Lower leg skin (tissue), 4 donors: Measurements from ENCODE around the gene SPAG4. TPM values are rescaled to one million over a fixed set of nuclear protein-coding genes. Genes with fewer than 3 reads are reported as not detected.
A peak's percentile ranks its signal among the peaks of the same experiment; 100 is the strongest.

Experiments
- DNase-seq, 2 donors: peaks; one replicate each; pipeline ENCODE4 v3.0.0-alpha.2; 2019; ENCODE audit warnings: low spot score in 2 of 2
- H3K4me3 ChIP-seq: fragments of 200-600 bp; sonication (generic); 2 replicates; pipeline ENCODE4 v1.5.1; 2017; ENCODE audit warnings: mild to moderate bottlenecking, low read depth; ENCODE audit not compliant: poor library complexity, severe bottlenecking
- POLR2A ChIP-seq, 2 donors: fragments of 450-650 bp; IDR thresholded peaks; one replicate each; pipeline ENCODE4 v1.6.1; 2016 to 2017; ENCODE audit warnings: antibody characterized with exemption in 2 of 2, mild to moderate bottlenecking in 1 of 2, moderate library complexity in 1 of 2
- WGBS, 2 donors: methylation state at CpG; one replicate each; pipeline ENCODE4 v1.1.5; 2018; 5-methylcytosine and 5-hydroxymethylcytosine counted together
- intact Hi-C: fragments of 100-400 bp; cut with DNase I; formaldehyde crosslinking; loops from one replicate; pipeline ENCODE4 v1.15.0; 2023; ENCODE audit warnings: low total_unique reads
- total RNA-seq, 4 donors: library from RNA; depleted of rRNA; stranded (reverse); fragments of >200 nt; gene quantifications; one replicate each; pipeline ENCODE4 v1.1.0, GENCODE V29; 2016
- TF ChIP-seq, protein P1 (sequence below), 3 donors: fragments of 450-650 bp; IDR thresholded peaks; one replicate each; pipeline ENCODE4 v1.5.1; 2016; ENCODE audit warnings: antibody characterized with exemption in 3 of 3, mild to moderate bottlenecking in 3 of 3, moderate library complexity in 2 of 3

SPAG4 gene
- total RNA-seq, 4 donors from 2014 or later, result 1.2 to 2.5 (median 1.9) TPM; not detected in 1

DNA sequence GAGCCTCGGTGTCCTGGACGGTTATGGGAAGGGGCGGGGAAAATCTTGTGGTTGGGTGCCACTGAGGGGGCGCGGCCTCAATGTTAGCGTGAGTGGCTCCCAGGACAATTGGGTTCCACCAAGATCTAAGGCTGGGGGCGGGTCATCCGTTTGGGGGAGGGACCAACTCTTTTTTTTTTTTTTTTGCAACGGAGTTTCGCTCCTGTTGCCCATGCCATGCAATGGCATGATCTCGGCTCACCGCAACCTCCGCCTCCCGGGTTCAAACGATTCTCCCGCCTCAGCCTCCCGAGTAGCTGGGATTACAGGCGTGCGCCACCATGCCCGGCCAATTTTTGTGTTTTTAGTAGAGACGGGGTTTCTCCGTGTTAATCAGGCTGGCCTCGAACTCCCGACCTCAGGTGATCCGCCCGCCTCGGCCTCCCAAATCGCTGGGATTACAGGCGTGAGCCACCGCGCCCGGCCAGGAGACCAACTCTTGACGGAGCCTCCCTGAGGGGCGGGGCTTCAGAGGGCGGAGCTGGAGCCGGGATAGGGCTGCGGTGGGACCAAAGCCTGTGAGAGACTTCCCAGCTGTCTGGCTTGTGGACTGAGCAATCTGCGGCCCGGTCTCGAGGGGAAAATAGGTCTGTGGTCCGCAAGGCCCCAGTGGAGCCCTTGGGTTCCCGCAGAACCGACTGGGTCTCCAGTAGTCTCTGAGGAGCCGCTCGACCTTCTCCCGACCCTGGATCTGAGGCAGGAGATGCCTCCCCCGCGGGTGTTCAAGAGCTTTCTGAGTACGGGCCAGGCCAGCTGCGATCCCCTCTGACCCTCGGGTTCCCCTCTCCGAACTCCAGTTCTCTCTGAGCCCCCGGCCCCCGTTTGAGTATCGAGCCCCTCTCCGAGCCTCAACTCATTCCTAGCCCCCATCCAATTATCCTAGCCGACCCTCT lies 1.1 kb downstream of the SPAG4 start:
- TF ChIP-seq, protein P1, sequence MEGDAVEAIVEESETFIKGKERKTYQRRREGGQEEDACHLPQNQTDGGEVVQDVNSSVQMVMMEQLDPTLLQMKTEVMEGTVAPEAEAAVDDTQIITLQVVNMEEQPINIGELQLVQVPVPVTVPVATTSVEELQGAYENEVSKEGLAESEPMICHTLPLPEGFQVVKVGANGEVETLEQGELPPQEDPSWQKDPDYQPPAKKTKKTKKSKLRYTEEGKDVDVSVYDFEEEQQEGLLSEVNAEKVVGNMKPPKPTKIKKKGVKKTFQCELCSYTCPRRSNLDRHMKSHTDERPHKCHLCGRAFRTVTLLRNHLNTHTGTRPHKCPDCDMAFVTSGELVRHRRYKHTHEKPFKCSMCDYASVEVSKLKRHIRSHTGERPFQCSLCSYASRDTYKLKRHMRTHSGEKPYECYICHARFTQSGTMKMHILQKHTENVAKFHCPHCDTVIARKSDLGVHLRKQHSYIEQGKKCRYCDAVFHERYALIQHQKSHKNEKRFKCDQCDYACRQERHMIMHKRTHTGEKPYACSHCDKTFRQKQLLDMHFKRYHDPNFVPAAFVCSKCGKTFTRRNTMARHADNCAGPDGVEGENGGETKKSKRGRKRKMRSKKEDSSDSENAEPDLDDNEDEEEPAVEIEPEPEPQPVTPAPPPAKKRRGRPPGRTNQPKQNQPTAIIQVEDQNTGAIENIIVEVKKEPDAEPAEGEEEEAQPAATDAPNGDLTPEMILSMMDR (IDR thresholded peaks at IDR 0.05), result no peak
- no peak for TF ChIP-seq POLR2A (IDR thresholded peaks at IDR 0.05)
- WGBS, 2 donors, result 4 to 6% methylated on average over 44 to 47 of the region's 57 CpGs
- intact Hi-C loops, result no loop called here
- DNase-seq, result peak; percentile 82 to 97
- peak overlapping the region; percentile 27 for H3K4me3 ChIP-seq

DNA sequence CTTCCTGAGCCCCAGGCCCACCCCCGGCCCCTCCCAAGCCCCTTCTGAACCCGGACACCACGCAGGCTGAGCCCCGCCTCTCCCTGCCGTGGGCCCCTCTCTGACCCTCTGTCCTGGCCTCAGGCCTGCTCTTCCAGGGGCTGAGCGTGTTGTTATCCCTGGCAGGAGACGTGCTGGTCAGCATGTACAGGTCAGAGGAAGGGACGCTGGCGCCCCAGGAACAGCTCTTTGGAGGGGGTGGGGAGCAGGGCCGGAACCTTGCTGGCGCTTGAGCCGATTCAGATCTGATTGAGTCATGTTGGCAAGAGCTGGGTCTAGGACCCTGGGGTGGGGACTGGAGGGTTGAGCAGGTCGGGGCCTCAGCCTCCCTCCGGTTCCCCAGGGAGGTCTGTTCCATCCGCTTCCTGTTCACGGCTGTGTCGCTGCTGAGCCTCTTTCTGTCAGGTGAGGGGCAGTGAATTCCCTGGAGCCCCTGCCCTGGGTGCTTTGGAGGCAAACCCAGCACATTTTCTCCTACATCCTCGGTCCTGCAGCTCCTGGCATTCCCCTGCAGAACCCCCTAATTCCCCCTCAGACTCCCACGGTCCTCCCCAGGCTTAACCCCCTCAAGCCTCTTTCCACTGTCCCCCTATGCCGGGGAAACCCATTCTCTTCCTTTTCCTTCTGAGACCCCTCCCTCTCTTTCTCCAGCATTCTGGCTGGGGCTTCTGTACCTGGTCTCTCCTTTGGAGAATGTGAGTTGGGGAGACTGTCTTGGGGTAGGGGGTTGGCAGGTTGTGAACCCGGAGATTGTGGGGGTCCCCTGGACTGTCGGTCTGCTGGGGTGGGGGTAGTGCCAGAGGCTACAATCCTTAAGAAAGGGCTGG lies 2.0 kb downstream of the SPAG4 start:
- no peak for TF ChIP-seq POLR2A (IDR thresholded peaks at IDR 0.05)
- TF ChIP-seq, protein P1 (IDR thresholded peaks at IDR 0.05), result no peak
- 8 to 11% methylated on average over 17 to 22 of the region's 22 CpGs for WGBS, 2 donors
- no peak overlapping the region for H3K4me3 ChIP-seq
- intact Hi-C loops, result no loop called here
- DNase-seq, result peak in 1 of 2 donors; percentile 91

DNA sequence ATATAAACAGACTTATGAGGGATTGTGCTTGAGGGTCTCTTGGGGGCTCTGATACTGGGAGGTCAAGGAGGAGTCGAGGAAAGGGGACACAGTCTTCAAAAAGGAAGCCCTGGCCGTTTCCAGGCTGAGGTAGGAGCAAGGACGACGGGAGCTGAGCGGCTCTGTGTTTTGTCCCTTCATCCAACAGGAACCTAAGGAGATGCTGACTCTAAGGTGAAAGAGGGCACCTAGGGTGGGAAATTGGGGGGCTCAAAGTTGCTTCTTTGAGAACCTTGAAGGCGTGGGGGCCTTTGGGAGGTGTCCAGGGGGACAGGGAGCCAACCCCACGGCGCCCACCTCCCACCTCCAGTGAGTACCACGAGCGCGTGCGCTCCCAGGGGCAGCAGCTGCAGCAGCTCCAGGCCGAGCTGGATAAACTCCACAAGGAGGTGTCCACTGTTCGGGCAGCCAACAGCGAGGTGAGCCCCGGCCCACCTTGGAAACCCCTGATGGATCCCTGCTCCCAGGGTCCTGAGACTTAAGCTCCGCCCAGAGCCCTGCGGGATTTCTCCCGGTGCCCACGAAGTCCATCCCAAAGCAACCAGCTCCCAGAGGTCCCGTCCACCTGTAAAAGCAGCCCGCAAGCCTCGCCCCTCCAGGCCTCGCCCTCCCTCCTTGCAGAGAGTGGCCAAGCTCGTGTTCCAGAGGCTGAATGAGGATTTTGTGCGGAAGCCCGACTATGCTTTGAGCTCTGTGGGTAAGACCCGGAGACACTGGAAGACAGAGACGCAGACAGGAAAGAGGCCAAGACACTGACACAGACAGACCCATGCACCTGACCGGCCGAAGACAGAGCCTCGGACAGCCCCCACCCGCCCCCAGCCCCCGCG lies 2.9 kb downstream of the SPAG4 start:
- no peak for TF ChIP-seq POLR2A (IDR thresholded peaks at IDR 0.05)
- TF ChIP-seq, protein P1 (IDR thresholded peaks at IDR 0.05), result no peak
- intact Hi-C loops, result no loop called here
- 8 to 9% methylated on average over 19 to 34 of the region's 35 CpGs for WGBS, 2 donors
- H3K4me3 ChIP-seq, result no peak overlapping the region
- DNase-seq, result peak in 1 of 2 donors; percentile 86

DNA sequence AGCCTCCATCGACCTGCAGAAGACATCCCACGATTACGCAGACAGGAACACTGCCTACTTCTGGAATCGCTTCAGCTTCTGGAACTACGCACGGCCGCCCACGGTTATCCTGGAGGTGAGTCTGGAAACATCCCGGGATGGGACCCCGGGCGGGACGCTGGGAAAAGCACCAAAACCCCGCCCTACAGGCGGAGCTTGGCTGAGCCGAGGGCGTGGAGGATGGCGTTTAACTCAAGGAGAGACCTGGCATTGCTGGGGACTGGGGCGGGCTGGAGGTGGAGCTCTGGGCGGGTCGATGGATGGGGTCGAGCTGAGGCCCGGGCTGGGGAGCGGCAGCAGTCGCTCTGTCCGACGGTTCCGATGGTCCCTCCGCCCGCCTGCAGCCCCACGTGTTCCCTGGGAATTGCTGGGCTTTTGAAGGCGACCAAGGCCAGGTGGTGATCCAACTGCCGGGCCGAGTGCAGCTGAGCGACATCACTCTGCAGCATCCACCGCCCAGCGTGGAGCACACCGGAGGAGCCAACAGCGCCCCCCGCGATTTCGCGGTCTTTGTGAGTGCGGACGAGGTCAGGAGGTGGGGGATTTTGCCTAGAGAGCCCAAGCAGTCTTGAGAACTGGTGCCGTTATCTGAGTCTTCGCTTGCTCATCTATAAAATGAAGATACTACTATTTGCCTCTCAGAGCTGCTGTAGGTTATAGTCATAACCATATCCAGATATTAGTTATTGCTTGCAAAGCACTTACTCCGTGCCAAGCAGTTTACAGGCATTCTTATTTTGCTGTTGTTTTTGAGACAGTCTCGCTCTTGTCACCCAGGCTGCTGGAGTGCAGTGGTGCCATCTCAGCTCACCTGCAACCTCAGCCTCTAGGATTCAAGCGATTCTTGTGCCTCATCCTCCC lies 3.8 kb downstream of the SPAG4 start:
- WGBS, 2 donors, result 5 to 9% methylated on average over 32 to 40 of the region's 49 CpGs
- TF ChIP-seq, protein P1 (IDR thresholded peaks at IDR 0.05), result peak in 1 of 3 donors; percentile 33
- TF ChIP-seq POLR2A (IDR thresholded peaks at IDR 0.05), result no peak
- peak overlapping the region; percentile 17 for H3K4me3 ChIP-seq
- intact Hi-C loops, result no loop called here
- DNase-seq, result peak; percentile 46 to 95
